Adrenal gland (tissue), 5 donors: ENCODE measurements around the gene EPS8L2.

Experiments
- POLR2A ChIP-seq, 2 donors: fragments of 450-650 bp; IDR thresholded peaks; one replicate each; pipeline ENCODE4 v1.6.1; 2017; ENCODE audit warnings: antibody characterized with exemption in 2 of 2, mild to moderate bottlenecking in 2 of 2, moderate library complexity in 1 of 2
- TF ChIP-seq, protein P1 (sequence below), 6 experiments: fragments of 450-650 bp in 4 of 6; fragments of 200-600 bp in 2 of 6; sonication (generic) in 1 of 6; IDR thresholded peaks; 1 replicate in 5 of 6; 2 replicates in 1 of 6; pipeline versions ENCODE4 v1.5.1 to v1.8.0; 2016 to 2021; ENCODE audit warnings: antibody characterized with exemption in 6 of 6, mild to moderate bottlenecking in 2 of 6, moderate library complexity in 1 of 6
- donor health status: DM: no; HTN: no; CAD: no.

DNA sequence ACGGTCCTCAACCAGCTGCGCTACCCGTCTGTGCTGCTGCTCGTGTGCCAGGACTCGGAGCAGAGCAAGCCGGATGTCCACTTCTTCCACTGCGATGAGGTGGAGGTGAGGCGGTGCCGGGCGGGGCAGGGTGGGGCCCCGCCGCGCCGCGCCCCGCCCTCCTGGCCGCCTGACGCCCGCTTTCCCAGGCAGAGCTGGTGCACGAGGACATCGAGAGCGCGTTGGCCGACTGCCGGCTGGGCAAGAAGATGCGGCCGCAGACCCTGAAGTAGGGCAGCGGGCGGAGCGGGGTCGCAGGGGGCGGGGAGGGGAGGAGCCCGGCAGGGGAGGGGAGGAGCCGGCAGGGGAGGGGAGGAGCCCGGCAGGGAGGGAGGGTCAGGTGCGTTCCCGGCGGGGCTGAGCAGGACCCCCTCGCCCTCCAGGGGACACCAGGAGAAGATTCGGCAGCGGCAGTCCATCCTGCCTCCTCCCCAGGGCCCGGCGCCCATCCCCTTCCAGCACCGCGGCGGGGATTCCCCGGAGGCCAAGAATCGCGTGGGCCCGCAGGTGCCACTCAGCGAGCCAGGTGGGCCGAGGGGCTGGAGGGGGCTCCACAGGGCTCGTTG, 14.7 kb downstream of the EPS8L2 start:
- TF ChIP-seq, protein P1, sequence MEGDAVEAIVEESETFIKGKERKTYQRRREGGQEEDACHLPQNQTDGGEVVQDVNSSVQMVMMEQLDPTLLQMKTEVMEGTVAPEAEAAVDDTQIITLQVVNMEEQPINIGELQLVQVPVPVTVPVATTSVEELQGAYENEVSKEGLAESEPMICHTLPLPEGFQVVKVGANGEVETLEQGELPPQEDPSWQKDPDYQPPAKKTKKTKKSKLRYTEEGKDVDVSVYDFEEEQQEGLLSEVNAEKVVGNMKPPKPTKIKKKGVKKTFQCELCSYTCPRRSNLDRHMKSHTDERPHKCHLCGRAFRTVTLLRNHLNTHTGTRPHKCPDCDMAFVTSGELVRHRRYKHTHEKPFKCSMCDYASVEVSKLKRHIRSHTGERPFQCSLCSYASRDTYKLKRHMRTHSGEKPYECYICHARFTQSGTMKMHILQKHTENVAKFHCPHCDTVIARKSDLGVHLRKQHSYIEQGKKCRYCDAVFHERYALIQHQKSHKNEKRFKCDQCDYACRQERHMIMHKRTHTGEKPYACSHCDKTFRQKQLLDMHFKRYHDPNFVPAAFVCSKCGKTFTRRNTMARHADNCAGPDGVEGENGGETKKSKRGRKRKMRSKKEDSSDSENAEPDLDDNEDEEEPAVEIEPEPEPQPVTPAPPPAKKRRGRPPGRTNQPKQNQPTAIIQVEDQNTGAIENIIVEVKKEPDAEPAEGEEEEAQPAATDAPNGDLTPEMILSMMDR (IDR thresholded peaks at IDR 0.05) = no peak
- no peak for TF ChIP-seq POLR2A (IDR thresholded peaks at IDR 0.05)
